ENCODE measurements around the gene RAB3B. TPM values are rescaled to one million over a fixed set of nuclear protein-coding genes. Genes with fewer than 3 reads are reported as not detected.

Gene RAB3B
- polyA plus RNA-seq, 3 donors = under 0.01 TPM; not detected in 2

DNA sequence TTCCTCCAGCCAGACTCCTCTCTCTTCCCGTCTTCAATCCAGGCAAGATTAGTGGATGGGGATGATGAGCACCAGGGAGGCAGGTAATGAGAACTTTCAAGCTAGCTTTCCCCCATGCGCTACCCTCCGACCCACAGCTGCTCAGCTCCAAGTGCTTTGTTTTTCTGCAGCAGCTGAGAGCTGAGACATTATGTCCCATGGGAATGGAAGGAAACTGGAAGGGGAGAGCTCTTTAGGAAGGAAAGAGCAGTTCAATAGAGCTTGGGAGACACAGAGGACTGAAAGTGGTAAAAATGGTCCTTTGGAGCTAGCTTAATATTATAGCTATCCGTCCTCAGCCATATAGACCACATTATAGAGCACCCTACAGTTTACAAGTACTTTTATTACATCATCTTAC, 39.8 kb downstream of the RAB3B start:
- Histone ChIP-seq H4K20me1 (ENCODE audit: insufficient read depth, low read length) (no peaks in the 10 kb centered on the region), H3K9me3 (replicated peaks in 1 of 2; ENCODE audit: control insufficient read depth in 1 of 2, insufficient read depth in 1 of 2, low read length in 2 of 2) (peaks cover 0 to 10% of the 10 kb centered on the region in 2 donors), H2AFZ (ENCODE audit: insufficient read depth, low read depth, low read length, poor library complexity, severe bottlenecking) (no peak overlapping the region), H3K27ac (ENCODE audit: low read depth in 1 of 2, low read length in 2 of 2) (no peak overlapping the region), H3K9ac (ENCODE audit: insufficient read depth, low read length, poor library complexity, severe bottlenecking) (no peak overlapping the region), H3K4me1 (ENCODE audit: control insufficient read depth in 1 of 2, insufficient read depth in 2 of 2, low read length in 2 of 2) (no peaks in the 10 kb centered on the region), H3K36me3 (replicated peaks in 1 of 2; ENCODE audit: control insufficient read depth in 1 of 2, insufficient read depth in 2 of 2, low read length in 2 of 2) (no peaks in the 10 kb centered on the region), H3K4me3 (replicated peaks in 1 of 3; ENCODE audit: low read depth in 2 of 3, low read length in 3 of 3) (no peak overlapping the region), H3K27me3 (ENCODE audit: control insufficient read depth in 2 of 2, insufficient read depth in 2 of 2, low read length in 2 of 2) (no peaks in the 10 kb centered on the region), H3K79me2 (ENCODE audit: insufficient read depth, low read length) (no peaks in the 10 kb centered on the region), H3K4me2 (replicated peaks; ENCODE audit: extremely low read depth, low read length, poor library complexity, severe bottlenecking) (no peak overlapping the region)
- 100% methylated on average over 1 of the region's 4 CpGs for WGBS (ENCODE audit: insufficient coverage)
- TF ChIP-seq, protein P1, sequence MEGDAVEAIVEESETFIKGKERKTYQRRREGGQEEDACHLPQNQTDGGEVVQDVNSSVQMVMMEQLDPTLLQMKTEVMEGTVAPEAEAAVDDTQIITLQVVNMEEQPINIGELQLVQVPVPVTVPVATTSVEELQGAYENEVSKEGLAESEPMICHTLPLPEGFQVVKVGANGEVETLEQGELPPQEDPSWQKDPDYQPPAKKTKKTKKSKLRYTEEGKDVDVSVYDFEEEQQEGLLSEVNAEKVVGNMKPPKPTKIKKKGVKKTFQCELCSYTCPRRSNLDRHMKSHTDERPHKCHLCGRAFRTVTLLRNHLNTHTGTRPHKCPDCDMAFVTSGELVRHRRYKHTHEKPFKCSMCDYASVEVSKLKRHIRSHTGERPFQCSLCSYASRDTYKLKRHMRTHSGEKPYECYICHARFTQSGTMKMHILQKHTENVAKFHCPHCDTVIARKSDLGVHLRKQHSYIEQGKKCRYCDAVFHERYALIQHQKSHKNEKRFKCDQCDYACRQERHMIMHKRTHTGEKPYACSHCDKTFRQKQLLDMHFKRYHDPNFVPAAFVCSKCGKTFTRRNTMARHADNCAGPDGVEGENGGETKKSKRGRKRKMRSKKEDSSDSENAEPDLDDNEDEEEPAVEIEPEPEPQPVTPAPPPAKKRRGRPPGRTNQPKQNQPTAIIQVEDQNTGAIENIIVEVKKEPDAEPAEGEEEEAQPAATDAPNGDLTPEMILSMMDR (IDR thresholded peaks at IDR 0.05) = no peak
- Mint-ChIP-seq H3K9me3 (peaks cover 4 to 13% (median 8%) of the 10 kb centered on the region in 7 donors), H3K27me3 (ENCODE audit: low read depth in 3 of 3) (peaks cover 4 to 17% (median 17%) of the 10 kb centered on the region in 3 donors), H3K4me1 (no peaks in the 10 kb centered on the region), H3K27ac (no peak overlapping the region), H3K4me3 (no peak overlapping the region), H3K36me3 (no peaks in the 10 kb centered on the region)
- no peak for DNase-seq
- intact Hi-C loops (cut with micrococcal nuclease) = no loop called here

GRCh38 chr1:51949014-51949702, 41.3 kb downstream of the RAB3B start:
- Mint-ChIP-seq H3K27me3 (ENCODE audit: low read depth in 3 of 3) (peaks cover 4 to 17% (median 13%) of the 10 kb centered on the region in 3 donors), H3K9me3 (peaks cover 4 to 13% (median 8%) of the 10 kb centered on the region in 7 donors), H3K27ac (no peak overlapping the region), H3K36me3 (no peaks in the 10 kb centered on the region), H3K4me3 (no peak overlapping the region), H3K4me1 (no peaks in the 10 kb centered on the region)
- intact Hi-C loops (cut with micrococcal nuclease) = no loop called here
- peaks cover 0 to 10% of the 10 kb centered on the region in 2 donors for H3K9me3 ChIP-seq (replicated peaks in 1 of 2; ENCODE audit: control insufficient read depth in 1 of 2, insufficient read depth in 1 of 2, low read length in 2 of 2)
- H3K27ac ChIP-seq (ENCODE audit: low read depth in 1 of 2, low read length in 2 of 2) = no peak overlapping the region
- H3K27me3 ChIP-seq (ENCODE audit: control insufficient read depth in 2 of 2, insufficient read depth in 2 of 2, low read length in 2 of 2) = no peaks in the 10 kb centered on the region
- H2AFZ ChIP-seq (ENCODE audit: insufficient read depth, low read depth, low read length, poor library complexity, severe bottlenecking) = no peak overlapping the region
- 97% methylated on average over 7 of the region's 9 CpGs for WGBS (ENCODE audit: insufficient coverage)
- DNase-seq = no peak
- no peaks in the 10 kb centered on the region for H4K20me1 ChIP-seq (ENCODE audit: insufficient read depth, low read length)
- no peak overlapping the region for H3K4me3 ChIP-seq (replicated peaks in 1 of 3; ENCODE audit: low read depth in 2 of 3, low read length in 3 of 3)
- no peaks in the 10 kb centered on the region for H3K36me3 ChIP-seq (replicated peaks in 1 of 2; ENCODE audit: control insufficient read depth in 1 of 2, insufficient read depth in 2 of 2, low read length in 2 of 2)
- no peaks in the 10 kb centered on the region for H3K79me2 ChIP-seq (ENCODE audit: insufficient read depth, low read length)
- no peak overlapping the region for H3K4me2 ChIP-seq (replicated peaks; ENCODE audit: extremely low read depth, low read length, poor library complexity, severe bottlenecking)
- TF ChIP-seq, protein P1 (IDR thresholded peaks at IDR 0.05) = no peak
- no peak overlapping the region for H3K9ac ChIP-seq (ENCODE audit: insufficient read depth, low read length, poor library complexity, severe bottlenecking)
- H3K4me1 ChIP-seq (ENCODE audit: control insufficient read depth in 1 of 2, insufficient read depth in 2 of 2, low read length in 2 of 2) = no peaks in the 10 kb centered on the region

All from CD14-positive monocyte (primary cell).